OCI-LY3 (cell line): ENCODE measurements around the gene BCL2L12.

Experiments used
- EZH2phosphoT487 ChIP-seq: fragments of 200-600 bp; shearing (Covaris generic); IDR thresholded peaks from 2 replicates; pipeline ENCODE4 v1.6.1; 2018; ENCODE audit warnings: antibody characterized with exemption, mixed run types, low read depth
- TF ChIP-seq, protein P1 (sequence below): fragments of 200-600, 300-600 bp; sonication (generic); IDR thresholded peaks from 2 replicates; pipeline ENCODE4 v1.5.1; 2014; ENCODE audit warnings: antibody characterized with exemption, low read length, low read depth

DNA sequence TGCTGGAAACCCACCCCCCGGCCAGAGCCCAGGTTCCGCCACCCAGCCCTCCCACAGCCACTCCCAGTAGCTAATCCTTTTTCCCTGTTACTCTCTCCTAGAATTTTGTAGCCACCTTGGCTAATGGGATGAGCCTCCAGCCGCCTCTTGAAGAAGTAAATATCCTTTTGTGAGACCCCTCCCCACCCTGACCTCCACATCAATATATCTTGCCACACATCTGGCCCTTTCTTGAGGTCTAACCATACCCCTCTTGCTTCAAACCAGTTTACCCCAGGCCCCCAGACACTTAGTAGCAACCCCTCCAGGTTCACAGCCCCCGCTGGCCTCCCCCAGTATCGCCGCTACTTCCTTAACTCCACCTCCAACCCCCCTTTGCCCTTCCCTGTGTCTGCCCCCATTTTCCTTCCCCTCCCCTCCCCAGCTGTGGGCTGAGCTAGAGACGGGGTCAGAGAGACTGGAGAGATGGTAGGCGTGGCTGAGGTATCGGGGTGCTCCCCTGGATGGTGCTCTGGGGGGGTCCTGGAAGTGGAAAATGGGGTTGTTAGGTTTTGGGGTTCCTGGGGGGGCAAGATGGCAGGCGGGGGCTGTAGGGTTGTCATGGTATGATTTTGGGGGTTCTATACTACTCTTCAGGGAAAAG, 14.2 kb downstream of the BCL2L12 start:
- TF ChIP-seq, protein P1, sequence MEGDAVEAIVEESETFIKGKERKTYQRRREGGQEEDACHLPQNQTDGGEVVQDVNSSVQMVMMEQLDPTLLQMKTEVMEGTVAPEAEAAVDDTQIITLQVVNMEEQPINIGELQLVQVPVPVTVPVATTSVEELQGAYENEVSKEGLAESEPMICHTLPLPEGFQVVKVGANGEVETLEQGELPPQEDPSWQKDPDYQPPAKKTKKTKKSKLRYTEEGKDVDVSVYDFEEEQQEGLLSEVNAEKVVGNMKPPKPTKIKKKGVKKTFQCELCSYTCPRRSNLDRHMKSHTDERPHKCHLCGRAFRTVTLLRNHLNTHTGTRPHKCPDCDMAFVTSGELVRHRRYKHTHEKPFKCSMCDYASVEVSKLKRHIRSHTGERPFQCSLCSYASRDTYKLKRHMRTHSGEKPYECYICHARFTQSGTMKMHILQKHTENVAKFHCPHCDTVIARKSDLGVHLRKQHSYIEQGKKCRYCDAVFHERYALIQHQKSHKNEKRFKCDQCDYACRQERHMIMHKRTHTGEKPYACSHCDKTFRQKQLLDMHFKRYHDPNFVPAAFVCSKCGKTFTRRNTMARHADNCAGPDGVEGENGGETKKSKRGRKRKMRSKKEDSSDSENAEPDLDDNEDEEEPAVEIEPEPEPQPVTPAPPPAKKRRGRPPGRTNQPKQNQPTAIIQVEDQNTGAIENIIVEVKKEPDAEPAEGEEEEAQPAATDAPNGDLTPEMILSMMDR, result no peak
- no peak for TF ChIP-seq EZH2phosphoT487
